NCI-H2107 treated with DMSO at 0.1 percent for 48 hours (cell line): ENCODE results near the gene ADAMTSL1.

Source experiments
- DNase-seq: peaks from one replicate; lab custom pipeline; 2025; ENCODE audit not compliant: unreplicated experiment; lab: John Stamatoyannopoulos, UW

The ADAMTSL1 gene

DNA sequence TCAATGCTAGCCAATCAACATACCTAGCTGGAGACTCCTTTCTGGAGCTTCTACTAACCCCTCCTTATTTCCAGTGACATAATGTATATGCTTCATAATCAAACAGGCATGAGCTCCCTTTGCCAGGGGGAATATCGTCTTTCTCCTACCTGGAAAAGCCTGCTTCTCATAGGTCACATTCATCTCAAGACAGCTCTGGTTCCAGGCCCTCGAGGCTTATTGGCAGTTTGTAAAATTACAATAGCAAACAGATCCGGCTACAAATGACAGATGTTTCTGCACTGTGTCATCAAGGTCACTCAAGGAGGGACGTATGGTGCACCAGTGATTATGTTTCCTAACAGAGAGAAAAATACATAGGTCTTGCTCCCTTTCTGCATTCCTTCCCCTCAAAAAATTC, 419.1 kb downstream of the ADAMTSL1 start:
- DNase-seq: no peak

DNA sequence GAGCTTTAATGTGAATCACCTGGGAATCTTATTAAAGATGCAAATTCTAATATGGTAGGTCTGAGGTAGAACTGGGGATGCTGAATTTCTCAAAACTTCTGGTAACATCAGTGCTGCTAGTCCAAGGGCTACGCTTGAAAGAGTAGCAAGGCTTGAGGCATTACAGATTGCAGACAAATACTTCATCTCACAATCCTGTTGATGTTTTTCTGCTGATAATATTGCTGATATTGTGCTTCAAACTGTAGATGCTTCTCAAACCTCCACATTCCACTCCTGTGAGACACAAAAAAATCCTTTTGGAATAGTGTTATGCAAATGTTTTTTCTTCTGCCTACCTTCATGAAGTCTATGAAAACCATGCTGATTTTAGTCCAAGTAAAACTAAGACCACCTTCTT, 419.5 kb downstream of the ADAMTSL1 start:
- DNase-seq: no peak

DNA sequence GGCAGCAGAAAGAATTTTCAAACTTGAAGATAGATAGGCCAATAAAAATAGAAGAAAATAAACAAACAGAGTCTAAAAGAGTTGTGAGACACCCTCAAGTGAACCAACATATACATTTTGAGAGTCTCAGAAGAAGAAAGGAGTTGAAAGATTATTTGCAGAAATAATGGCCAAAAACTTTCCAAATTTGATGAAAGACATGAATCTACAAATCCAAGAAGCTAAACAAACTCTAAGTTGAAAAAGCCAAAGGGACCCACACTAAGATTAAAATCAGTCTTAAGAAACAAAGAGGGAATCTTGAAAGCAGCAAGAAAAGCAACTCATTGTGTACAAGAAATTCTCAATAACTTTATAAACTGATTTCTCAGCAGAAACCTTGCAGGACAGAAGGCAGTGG, 422.1 kb downstream of the ADAMTSL1 start:
- no peak for DNase-seq

DNA sequence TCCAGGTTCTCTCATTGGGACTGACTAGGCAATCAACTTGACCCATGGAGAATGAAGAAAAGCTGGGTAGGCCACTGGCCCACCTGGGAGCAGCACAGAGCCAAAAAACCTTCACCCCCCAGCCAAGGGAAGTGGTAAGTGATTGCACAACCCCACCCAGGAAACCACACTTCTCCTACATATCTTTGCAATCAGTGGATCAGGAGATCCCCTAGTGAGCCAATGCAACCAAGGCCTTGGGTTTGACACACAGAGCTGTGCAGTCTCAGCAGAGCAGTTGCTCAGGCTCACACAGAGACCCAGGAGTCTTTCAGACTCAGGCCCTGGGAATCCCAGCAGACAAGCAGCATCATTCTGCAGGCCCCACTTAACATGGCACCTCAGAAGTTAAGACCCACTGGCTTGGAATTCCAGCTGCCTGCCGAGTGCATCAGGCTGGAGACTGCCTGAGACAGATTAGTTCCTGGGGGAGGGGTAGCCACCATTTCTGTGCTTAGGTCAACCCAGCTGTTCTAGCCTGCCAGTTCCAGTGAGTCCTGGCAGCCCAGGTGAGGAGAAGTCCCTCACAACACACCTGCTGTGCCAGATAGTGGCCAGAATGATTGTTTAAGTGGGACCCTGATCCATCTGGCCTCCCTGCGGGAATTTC, 422.7 kb downstream of the ADAMTSL1 start:
- DNase-seq: no peak

DNA sequence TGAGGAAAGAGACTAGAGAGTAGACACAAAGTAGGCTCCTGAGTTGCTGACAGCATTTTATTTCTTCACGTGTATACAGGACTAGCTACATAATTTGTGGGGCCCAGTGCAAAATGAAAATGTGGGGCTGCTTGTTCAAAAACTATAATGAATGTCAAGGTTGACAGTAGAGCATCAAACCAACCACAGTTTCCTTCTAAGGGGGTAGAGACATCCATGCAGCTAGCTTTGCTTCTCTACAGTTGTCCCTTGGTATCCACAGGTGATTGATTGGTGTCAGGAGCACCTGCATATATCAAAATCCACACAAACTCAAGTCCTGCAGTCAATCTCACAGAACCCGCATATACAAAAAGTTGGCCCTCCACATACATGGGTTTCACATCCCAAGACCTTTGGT, 429.5 kb downstream of the ADAMTSL1 start:
- DNase-seq: no peak

DNA sequence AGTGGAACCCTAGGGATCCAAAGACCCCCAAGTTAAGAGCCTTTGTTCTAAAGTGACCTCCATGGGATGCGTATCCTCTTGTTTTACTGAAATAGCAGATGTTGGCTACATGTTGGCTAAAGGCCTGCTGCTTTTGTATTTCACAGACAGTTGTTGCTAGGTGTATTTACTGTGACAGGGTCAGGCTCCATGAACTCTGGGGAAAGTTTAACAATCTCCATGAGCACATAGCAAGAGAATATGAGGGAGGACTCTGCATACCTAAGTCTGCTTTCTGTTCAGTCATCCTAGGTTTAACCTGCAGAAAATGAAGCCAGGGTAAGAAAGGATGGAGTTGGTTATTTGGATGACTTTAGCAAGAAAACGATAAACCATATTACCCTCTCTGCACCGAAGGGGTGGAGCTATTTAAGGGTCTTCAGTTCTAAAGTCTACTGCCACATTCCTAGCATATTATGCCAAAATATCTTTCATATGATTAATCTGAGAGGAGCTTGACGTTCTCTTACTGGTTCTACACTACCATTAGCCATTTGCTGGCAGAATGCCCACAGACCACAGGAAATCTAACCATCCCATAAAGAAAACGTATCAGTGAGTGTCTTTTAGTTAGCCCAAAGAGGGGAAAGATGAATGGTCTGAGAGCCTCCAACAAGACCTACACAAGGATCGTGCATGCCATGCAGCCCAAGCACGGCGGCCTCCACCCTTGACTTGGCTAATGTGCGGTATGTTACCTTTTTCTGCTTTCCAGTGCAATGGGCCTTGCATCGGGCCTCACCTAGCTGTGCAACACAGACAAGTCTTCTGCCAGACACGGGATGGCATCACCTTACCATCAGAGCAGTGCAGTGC, 431.3 kb downstream of the ADAMTSL1 start:
- no peak for DNase-seq

DNA sequence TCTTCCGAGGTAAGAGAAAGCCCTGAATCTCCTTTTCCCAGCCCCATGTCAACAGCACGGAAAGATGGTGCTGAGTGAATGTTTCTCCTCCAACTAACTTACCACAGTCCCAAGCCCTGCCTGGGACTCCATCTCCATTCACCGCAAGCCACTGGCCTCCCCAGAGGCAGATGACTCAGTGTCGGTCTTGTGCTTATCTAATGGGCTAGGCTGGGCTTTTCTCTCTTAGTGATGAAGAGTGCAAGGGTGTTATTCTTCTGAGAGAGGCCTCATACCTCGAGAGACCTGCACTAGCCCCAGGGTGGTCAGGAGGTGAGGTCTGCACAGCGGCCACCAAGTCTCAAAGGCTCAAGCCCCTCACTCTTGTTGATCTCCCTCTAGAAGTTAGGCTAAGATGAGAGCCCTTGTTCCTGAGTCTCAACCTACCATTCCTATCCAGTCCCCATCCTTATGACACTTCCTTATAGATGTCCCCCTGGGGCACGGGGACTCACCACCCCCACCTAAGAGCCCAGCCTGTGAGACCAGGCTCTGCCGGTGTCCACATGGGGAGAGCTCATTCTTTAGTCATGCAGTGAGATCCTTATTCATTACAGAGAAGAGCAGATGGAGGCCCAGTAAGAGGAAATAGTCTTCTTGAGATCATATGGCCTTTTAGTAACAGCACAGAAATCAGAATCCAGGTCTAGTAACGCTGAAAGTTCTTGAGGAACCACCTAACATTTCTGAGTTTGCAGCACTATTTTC, 432.1 kb downstream of the ADAMTSL1 start:
- DNase-seq: no peak

DNA sequence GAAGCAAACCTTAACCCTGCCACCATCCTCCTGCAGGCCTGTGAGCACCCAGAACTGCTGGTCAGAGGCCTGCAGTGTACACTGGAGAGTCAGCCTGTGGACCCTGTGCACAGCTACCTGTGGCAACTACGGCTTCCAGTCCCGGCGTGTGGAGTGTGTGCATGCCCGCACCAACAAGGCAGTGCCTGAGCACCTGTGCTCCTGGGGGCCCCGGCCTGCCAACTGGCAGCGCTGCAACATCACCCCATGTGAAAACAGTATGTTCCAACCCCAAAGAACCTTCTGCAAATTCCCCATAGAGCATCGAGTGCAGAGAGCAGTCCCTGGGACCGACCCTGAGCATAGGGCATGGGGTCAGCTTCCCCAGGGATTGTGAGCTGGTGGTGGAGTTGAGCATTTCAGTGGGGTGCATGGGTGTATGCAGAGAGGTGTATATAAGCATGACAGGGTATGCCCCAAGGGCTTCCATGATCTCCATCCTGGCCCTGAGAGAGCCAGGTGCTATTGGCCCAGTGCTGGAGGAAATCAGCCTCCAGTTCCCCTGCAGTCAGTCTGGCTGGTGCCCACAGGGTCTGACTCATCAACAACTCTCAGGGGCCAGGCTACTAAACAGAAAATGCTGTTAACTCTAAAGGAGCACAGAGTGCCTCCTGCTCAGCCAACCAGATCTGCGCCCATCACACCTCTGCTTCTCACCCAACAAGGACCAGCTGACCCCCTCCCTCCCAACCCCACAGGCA, 432.9 kb downstream of the ADAMTSL1 start:
- DNase-seq: no peak

DNA sequence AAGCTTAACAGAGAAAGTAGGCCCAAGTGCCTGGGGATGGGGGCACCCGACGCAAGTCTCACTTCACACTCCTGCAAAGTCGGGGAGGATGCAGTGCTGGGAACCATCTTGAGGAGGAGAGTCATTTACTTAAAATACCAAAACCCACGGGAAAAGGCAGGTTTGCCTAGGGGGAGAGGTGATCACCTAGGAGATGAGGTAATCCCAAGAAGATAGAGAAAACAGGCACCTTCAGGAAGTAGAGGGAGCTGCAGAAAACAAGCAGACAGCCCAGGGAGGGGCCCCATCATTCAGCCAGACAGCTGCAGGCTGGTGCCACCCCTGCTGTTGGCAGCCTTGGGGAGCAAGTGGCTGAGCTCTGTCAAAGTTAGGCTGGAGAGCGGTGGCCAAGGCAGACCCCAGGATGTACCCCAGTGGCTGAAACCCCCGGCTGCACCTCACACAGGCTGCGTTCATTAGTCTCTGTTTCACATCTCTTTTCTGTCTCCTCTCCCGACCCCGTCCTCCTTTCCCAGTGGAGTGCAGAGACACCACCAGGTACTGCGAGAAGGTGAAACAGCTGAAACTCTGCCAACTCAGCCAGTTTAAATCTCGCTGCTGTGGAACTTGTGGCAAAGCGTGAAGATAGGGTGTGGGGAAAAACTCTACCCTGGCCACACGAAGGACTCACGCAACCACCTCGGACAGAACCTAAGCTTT, 434.1 kb downstream of the ADAMTSL1 start:
- no peak for DNase-seq

DNA sequence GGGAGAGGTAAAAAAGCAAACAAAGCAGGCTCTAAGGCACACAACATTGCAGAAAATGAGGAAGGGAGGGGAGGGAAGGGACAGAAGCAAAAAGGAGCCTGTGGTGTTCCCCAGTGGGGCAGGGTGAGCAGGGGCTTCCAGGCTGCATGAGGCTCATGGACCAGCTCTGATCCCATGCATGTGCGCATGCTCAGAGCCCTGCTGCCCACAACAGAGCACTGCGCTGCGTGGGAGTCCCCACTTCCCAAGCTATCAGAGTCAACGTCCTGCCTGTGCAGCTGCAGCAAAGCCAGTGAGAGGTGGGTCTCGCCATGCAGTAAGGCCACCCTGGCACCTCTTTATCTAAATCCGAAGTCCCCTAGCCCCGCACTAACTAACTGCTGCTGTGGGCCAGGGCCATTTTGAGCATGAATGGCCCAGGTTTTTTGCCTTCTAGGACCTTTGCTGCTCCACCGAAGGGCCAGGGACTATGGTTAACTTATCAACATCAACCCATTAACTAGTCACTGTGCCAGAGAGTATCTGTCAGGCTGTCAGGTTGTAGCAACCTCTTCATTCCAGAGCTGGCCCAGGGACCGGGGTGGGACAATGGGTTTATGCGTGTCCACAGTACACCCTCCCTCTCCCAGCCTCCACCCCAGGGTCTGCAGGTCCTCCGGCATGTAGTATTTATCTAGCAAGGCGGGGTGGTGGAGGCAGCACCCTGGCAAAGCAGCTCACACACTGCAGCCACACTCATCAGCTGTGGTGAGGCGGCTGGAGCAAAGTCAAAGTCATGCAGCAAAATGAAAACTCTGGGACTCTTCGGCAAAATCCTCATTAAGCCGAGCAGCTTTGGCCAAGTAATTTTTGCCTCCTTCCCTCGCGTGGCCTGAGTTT, 435.4 kb downstream of the ADAMTSL1 start:
- no peak for DNase-seq

DNA sequence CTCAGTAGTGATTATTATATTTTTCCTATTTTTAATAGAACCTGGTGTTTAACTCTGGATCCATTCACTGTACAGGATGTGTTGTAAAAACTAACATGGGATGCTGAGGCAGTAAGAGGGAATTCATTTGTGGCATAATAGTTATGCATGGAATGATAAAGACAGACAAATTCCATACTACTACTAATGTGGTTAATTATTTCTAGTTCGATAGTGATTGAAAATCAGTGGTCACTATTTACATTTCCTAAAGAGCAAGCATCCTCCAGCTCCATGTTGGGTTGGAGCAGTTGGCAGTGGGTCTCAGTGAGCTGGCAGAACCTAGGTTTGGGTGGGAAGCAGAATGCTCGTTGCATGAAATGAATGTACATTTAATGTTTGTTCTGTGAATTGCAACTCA, 436.5 kb downstream of the ADAMTSL1 start:
- DNase-seq: no peak

DNA sequence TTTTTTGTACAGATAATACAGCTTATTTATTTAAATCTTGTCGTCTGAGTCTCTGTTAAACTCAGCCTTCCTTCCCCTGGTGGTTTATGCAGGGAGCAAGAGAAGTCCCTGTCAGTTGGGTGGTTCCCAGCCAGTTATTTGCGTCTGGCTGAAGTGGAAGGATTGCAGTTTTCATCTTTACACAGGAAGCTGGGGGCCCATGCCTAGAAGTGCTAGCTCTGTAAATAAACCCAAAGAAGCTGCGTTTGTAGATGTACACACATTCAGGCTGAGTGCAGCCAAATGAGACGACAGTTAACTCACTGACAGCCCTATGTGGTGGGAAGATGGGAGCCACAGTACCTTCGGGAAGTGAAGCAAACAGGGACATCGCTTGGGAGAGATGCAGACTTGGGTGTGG, 437.0 kb downstream of the ADAMTSL1 start:
- no peak for DNase-seq

DNA sequence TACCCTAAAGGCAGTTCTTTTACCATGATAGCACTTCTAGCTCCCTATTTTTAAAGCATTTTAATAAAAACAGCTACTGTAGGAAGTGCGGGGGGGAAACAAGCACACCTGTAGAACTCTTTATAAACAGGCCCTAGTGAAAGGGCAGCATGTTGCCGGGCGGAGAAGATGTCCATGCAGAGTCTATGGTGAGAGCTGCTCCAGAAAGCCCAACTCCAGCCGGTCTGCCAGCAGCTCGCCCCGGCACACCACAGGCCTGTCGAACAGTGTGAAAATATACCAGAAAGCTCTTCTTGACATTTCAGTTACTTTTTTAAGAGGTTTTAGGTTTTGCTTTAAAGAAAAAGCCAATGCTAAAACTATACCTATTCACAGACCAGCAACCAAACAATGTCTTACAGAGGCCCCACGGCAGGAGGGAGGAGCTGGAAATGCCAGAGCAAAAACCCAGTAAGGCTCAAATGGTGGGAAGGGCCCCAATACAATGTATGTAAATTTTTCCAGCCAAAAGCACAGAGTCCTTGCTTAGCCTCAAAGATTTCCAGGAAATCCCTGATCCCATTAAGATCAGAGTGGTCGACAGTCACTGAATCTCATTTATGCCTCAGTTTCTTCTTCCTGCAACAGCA, 437.9 kb downstream of the ADAMTSL1 start:
- no peak for DNase-seq

DNA sequence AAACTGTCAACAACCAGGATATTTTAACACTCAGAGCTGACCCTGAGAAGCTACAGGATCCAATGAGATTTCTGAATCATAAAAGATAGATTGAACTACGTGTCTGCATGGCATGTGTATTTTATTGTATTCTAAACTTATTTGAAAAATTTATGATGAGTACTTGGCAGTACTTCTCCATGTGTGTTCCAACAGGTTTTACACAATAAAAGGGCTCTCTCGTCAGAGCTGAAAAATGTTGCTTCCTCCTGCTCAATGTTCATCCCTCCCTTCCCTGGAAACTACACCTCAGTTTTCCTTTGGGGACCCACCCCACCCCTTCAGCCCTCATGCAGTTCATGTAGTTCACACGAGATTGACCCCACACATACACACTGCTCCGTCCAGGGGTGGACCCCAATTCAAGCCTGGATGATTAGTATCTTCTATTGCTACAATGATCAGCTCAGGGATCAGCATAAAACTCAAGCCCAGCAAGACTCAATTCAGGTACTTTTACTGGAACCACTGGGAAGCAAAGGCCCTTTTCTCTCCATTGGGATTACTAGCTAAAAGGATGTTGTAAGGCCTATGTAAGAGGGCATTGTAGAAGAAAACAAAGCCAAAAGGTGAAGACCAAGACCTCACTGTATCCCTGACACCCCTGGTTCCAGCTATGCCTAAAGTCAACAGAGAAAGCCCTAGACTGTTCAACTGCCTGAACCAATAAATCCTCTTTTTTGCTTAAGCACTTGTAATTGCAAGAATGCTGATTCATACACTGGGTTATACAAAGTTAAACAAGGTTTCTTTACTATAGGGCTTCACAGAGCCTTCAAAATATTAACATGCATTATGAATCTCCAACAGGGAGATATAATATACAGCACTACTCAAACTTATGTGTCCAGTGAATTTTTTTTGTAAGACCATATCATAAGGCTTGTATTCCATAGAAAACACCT, 446.5 kb downstream of the ADAMTSL1 start:
- DNase-seq: no peak

DNA sequence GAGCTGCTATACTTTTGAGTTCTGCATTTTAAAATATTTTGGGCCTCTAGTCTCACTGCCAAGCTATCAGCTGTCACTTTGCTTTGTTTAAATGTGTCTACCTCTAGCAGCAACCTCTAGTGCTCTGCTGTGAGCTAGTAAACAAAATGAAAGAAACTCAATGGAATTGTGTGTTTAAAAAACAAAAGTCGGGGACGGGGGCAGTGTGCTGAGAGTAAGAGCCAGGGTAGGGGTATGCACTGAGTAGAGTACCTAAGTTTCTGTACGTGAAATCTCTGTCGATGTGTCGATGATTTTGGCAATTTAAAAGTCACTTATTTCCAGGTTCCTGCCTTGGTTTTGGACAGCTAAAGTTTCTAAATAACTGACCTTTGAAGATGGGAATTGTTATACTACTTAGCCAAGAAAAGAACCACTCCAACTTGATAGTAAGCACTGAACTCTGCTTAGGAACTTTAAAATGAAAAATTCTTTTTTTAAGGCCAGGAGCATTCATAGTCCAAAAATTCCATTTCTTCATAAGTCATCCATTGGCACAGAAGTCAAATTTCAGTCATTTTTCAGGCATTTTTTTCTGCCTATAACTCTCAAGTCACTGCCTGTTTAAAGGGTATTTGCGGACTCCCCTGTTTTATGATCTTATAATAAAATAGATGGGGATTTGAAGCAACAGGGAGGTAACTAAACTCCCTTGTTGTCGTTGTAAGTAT, 447.6 kb downstream of the ADAMTSL1 start:
- no peak for DNase-seq

DNA sequence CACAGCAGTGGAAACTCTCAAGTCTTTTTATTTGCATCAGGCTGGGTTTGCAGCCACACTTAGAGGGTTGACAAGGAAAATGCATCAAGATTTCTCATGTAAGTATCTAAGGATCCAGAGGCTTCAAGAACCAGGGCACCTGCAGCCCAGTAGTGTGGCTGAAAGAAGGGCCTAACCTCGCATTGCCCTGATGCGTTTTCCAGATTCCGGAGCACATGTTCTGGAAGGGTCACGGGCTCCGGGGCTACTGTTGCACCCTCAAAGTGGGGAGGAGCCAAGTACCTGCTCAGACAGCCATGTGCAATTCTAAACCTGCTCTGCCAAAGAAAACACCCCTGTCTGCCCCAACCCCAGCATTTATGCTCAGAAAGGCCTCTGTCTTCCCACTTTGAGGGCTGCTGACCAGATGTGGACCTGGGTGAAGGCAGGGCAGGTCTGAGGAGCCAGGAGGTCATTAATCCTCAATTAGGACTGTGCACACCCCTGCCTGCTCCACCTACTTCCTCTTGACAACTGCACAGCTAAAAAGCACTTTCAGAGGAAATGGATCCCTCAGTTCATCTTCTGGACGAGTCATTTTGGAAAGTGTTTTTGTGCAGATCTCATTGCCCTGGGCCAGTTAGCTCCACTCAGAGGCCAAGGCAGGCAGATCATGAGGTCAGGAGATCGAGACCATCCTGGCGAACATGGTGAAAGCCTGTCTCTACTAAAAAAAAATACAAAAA, 448.4 kb downstream of the ADAMTSL1 start:
- no peak for DNase-seq

DNA sequence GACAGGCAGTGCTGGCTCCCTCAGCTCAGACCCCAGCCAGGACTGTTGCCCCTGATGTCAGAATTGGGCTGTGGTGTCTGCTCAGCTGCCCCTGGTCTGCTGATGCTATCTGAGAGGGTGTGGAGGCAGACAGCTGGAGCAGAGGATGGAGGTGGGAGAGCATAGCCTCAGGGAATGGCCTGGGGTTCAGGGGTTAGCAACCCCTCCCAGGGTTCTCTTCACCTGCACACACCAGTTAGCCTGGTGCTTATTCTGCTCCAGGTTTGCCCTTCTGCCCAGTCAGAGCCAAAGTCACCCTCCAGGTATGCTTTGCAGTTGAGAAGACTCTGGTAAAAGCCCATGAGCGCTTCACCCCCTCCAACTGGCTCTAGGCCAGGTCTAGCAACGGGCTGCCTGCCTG, 449.2 kb downstream of the ADAMTSL1 start:
- DNase-seq: no peak
